Dendritic cell treated with granulocyte-macrophage colony-stimulating factor and Interleukin-4, amounts not matched to agents 40 ng/mL and 50 ng/mL, for 4 days (primary cell): ENCODE data around the gene ANKRD63.

Experiments used
- H3K27ac Mint-ChIP-seq: one replicate; pipeline ENCODE4 v1.8.0; 2022; ENCODE audit warnings: mild to moderate bottlenecking, mixed read lengths
- H3K27me3 Mint-ChIP-seq: one replicate; pipeline ENCODE4 v1.8.0; 2022; ENCODE audit warnings: mild to moderate bottlenecking, mixed read lengths
- H3K36me3 Mint-ChIP-seq: one replicate; pipeline ENCODE4 v1.8.0; 2022; ENCODE audit warnings: low read depth, mixed read lengths
- H3K4me1 Mint-ChIP-seq: one replicate; pipeline ENCODE4 v1.8.0; 2022; ENCODE audit warnings: low read depth, mixed read lengths
- H3K4me3 Mint-ChIP-seq: one replicate; pipeline ENCODE4 v1.8.0; 2022; ENCODE audit warnings: mild to moderate bottlenecking, moderate library complexity, mixed read lengths
- H3K9me3 Mint-ChIP-seq: one replicate; pipeline ENCODE4 v1.8.0; 2022; ENCODE audit warnings: mixed read lengths
- intact Hi-C: fragments of 100-400 bp; cut with micrococcal nuclease; formaldehyde crosslinking; loops from one replicate; pipeline ENCODE4 v1.15.0; 2022

ANKRD63 gene

GRCh38 chr15:40295877-40296560, 13.2 kb upstream of the ANKRD63 start:
- intact Hi-C loops = no loop called here
- H3K4me1 Mint-ChIP-seq = peaks cover 72% of the 10 kb centered on the region

GRCh38 chr15:40295297-40295696, 12.4 kb upstream of the ANKRD63 start:
- intact Hi-C loops = no loop called here
- Mint-ChIP-seq H3K36me3 (peaks cover 100% of the 10 kb centered on the region), H3K27ac (peak overlapping the region; percentile 60), H3K27me3 (no peaks in the 10 kb centered on the region), H3K9me3 (no peaks in the 10 kb centered on the region), H3K4me3 (no peak overlapping the region), H3K4me1 (peaks cover 71% of the 10 kb centered on the region)

More at GRCh38 chr15:40295877-40296560, 13.2 kb upstream of the ANKRD63 start:
- Mint-ChIP-seq H3K27me3 (no peaks in the 10 kb centered on the region), H3K9me3 (no peaks in the 10 kb centered on the region), H3K27ac (peak overlapping the region; percentile 60), H3K36me3 (peaks cover 100% of the 10 kb centered on the region), H3K4me3 (no peak overlapping the region)

- H3K36me3 Mint-ChIP-seq = peaks cover 100% of the 10 kb centered on the region
- no peaks in the 10 kb centered on the region for H3K9me3 Mint-ChIP-seq
- intact Hi-C loops = no loop called here
- H3K27me3 Mint-ChIP-seq = no peaks in the 10 kb centered on the region
- no peak overlapping the region for H3K4me3 Mint-ChIP-seq
- peaks cover 78% of the 10 kb centered on the region for H3K4me1 Mint-ChIP-seq
- peak overlapping the region; percentile 24 for H3K27ac Mint-ChIP-seq
These were observed 11.3 kb upstream of the ANKRD63 start for GRCh38 chr15:40293905-40294895.

DNA sequence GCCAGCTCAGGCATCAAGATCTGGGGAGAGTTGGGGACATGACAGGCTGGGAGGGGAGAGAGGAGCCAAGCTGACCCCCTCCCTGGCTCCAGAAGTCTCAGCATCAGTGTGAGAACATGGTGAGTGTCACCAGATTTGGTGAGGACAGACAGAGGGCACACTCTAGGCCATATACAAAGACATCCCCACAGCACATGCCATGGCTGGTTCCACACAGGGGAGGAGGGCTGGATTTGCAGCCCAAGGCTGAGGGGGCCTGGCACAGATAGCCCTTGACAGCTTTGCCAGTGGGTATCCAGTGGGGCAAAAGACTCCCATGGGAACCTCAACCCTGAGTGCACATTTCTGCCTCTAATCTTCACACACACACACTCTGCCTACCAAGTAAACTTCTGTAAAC, 10.1 kb upstream of the ANKRD63 start:
- Mint-ChIP-seq H3K9me3 (no peaks in the 10 kb centered on the region), H3K27ac (no peak overlapping the region)

DNA sequence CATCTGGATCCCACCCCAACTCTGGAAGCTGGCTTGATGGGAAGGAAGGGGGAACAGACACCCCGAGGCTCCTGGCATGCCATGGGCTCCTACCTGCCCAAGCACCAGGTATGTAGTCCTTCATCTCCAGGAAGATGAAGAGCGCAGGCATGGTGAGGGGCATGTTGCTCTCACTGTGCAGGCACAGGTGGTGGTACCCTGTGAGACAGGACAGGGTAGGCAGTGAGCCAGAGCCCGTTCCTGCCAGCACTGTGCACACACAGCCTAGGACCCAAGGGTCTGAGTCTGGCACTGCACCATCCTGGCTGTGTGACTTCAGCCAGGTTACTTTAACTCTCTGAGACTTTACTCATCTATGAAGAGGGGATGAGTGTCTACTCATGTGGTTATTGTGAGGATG, 9.4 kb upstream of the ANKRD63 start:
- no peaks in the 10 kb centered on the region for H3K9me3 Mint-ChIP-seq
- intact Hi-C loops = no loop called here
- H3K4me1 Mint-ChIP-seq = peaks cover 80% of the 10 kb centered on the region
- no peaks in the 10 kb centered on the region for H3K27me3 Mint-ChIP-seq
- H3K36me3 Mint-ChIP-seq = peaks cover 100% of the 10 kb centered on the region
- H3K4me3 Mint-ChIP-seq = no peak overlapping the region
- H3K27ac Mint-ChIP-seq = no peak overlapping the region

More for the DNA sequence above, 10.1 kb upstream of the ANKRD63 start:
- Mint-ChIP-seq H3K36me3 (peaks cover 100% of the 10 kb centered on the region), H3K4me1 (peaks cover 80% of the 10 kb centered on the region), H3K27me3 (no peaks in the 10 kb centered on the region), H3K4me3 (no peak overlapping the region)
- intact Hi-C loops = no loop called here

- Mint-ChIP-seq H3K36me3 (peaks cover 100% of the 10 kb centered on the region), H3K27me3 (no peaks in the 10 kb centered on the region), H3K4me1 (peaks cover 80% of the 10 kb centered on the region), H3K4me3 (no peak overlapping the region), H3K27ac (no peak overlapping the region), H3K9me3 (no peaks in the 10 kb centered on the region)
- intact Hi-C loops = no loop called here
These were observed 8.2 kb upstream of the ANKRD63 start for GRCh38 chr15:40290918-40291574.

DNA sequence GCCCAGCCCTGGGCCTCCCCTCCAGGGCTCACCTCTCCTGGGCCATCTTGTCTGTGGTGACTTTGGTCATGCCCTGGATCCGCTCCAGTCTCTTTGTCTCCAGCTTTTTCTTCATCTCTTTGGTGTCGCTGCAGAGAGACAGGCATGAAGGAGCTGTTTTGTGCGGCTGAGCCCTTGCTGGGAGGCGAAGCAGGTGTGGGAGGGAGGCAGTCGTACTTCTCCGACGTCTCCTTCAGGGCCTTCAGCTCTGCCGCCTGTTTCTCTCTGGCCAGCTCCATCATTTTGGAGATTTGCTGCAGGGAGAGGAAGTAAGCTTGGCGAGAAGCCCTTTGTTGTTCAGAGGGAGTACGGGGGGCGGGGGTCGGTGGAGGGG, 7.7 kb upstream of the ANKRD63 start:
- H3K27ac Mint-ChIP-seq = no peak overlapping the region
- H3K9me3 Mint-ChIP-seq = no peaks in the 10 kb centered on the region
- no peaks in the 10 kb centered on the region for H3K27me3 Mint-ChIP-seq
- H3K36me3 Mint-ChIP-seq = peaks cover 100% of the 10 kb centered on the region
- no peak overlapping the region for H3K4me3 Mint-ChIP-seq
- intact Hi-C loops = no loop called here
- peaks cover 80% of the 10 kb centered on the region for H3K4me1 Mint-ChIP-seq

DNA sequence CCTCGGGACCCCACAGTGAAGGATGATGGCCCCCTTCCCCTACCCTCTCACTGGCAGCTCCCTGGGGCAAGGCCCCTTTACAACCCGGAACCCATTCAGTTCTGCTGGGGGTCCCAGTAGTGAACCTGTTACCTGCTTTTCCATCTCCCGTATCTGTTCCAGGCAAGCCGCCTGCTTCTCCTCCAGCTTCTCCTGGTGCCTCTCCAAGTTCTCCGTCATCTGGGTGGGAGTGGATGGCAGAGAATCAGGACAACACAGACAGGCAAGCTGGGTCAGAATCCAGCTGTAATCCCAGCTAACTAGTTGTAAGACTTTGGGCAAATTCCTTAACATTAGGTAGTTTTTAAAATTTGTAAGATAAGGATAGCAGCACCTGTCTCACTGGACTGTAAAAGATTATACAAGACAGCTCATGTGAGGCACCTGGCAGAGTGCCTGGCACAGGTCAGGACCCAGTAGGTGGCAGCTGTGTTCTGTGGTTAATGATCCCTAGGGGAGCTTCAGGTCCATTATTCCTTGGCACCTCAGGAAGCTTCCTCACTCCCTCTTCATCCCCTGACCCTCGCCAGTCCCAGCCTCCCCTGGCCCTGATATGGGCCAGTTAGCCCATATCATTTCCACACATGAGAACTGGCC, 6.4 kb upstream of the ANKRD63 start:
- intact Hi-C loops = loop anchor here (10.0 kb wide), 1 partner anchor 136 kb away; no protein-coding TSS in a partner anchor
- no peaks in the 10 kb centered on the region for H3K9me3 Mint-ChIP-seq
- peaks cover 80% of the 10 kb centered on the region for H3K4me1 Mint-ChIP-seq
- no peaks in the 10 kb centered on the region for H3K27me3 Mint-ChIP-seq
- H3K4me3 Mint-ChIP-seq = no peak overlapping the region
- peaks cover 99% of the 10 kb centered on the region for H3K36me3 Mint-ChIP-seq
- peak overlapping the region; percentile 91 for H3K27ac Mint-ChIP-seq

- intact Hi-C loops = loop anchor here (10.0 kb wide), 1 partner anchor 137 kb away; no protein-coding TSS in a partner anchor
- peaks cover 80% of the 10 kb centered on the region for H3K4me1 Mint-ChIP-seq
- peaks cover 9% of the 10 kb centered on the region for H3K27me3 Mint-ChIP-seq
- peaks cover 93% of the 10 kb centered on the region for H3K36me3 Mint-ChIP-seq
- H3K9me3 Mint-ChIP-seq = no peaks in the 10 kb centered on the region
- peak overlapping the region; percentile 32 for H3K4me3 Mint-ChIP-seq
- H3K27ac Mint-ChIP-seq = peak overlapping the region; percentile 91
These were observed 5.1 kb upstream of the ANKRD63 start for GRCh38 chr15:40287968-40288367.

- Mint-ChIP-seq H3K4me3 (no peak overlapping the region), H3K27me3 (peaks cover 14% of the 10 kb centered on the region), H3K9me3 (no peaks in the 10 kb centered on the region), H3K27ac (peak overlapping the region; percentile 91), H3K4me1 (peaks cover 80% of the 10 kb centered on the region), H3K36me3 (peaks cover 89% of the 10 kb centered on the region)
- intact Hi-C loops = loop anchor here (10.0 kb wide), 1 partner anchor 137 kb away; no protein-coding TSS in a partner anchor
These were observed 4.6 kb upstream of the ANKRD63 start for GRCh38 chr15:40287505-40287904.

DNA sequence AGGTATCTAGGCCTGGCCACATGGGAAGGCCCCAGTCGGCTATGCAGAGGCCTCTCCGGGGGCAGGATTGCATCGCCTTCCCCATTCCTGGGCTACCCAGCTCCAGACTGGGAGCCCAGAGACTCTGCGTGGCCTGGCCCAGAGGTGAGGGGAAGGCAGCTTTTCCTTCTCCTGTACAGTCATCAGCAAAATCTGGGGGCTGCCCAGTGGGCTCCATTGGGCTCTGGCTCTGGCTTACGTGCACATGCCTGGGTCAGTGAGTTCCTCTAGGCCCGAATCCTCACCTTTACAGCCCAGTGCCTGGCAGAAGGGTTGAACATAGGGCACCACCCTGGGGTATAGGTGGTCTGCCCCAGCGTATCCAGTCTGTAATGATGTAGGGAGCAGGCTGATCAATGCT, 3.9 kb upstream of the ANKRD63 start:
- Mint-ChIP-seq H3K4me3 (no peak overlapping the region), H3K27me3 (peaks cover 17% of the 10 kb centered on the region), H3K4me1 (peaks cover 80% of the 10 kb centered on the region), H3K27ac (peak overlapping the region; percentile 91), H3K36me3 (peaks cover 81% of the 10 kb centered on the region), H3K9me3 (no peaks in the 10 kb centered on the region)
- intact Hi-C loops = loop anchor here (10.0 kb wide), 1 partner anchor 138 kb away; no protein-coding TSS in a partner anchor

DNA sequence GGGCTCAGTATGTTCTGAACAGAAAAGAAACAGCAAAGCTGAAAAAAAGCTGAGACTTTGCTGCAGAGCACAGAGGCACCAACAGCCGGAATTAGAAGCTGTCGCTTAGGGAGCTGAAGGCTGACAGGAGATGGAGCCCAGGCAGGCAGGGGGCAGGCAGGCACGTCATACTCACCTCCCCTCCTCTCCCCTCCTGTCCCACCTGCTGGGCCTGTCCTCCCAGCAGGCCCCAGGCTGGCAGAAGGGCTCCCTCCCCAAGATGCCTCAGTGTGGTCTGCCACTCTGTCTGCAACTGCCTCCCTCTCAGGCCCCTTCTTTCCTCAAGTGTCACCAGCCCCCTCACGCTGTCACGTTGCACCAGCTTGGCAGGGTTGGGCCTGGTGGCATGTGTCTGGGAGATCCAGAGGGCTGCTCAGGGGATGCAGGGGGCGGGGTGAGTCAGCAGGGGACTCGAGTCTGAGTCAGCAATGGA, 3.2 kb upstream of the ANKRD63 start:
- Mint-ChIP-seq H3K4me1 (peaks cover 80% of the 10 kb centered on the region), H3K9me3 (no peaks in the 10 kb centered on the region), H3K36me3 (peaks cover 77% of the 10 kb centered on the region), H3K4me3 (peak overlapping the region; percentile 45), H3K27ac (peak overlapping the region; percentile 91), H3K27me3 (peaks cover 20% of the 10 kb centered on the region)
- intact Hi-C loops = loop anchor here (10.0 kb wide), 1 partner anchor 139 kb away; no protein-coding TSS in a partner anchor

DNA sequence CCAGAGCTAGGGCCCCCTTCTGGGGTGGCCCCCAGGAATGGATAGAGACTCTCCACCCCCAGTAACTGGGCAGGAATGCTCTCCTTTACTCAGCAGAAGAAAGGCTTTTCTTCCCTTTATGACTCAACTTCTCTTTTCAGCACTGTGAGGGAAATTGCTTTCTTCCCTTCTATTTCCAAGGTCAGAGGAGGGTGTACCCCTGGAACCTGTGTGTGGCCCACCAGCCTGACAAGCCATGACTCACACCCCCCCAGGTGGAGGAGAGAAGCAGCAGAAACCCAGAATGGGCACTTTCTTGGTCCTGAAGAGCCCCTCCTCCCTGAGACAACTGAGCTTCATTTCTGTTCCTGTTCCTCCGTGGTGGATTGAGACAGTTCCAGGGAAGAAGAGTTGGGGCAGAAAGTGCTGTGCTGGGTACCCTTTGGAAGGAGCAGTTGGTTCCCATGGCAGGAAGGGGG, 2.7 kb upstream of the ANKRD63 start:
- H3K4me3 Mint-ChIP-seq = peak overlapping the region; percentile 45
- intact Hi-C loops = loop anchor here (2.0 to 10.0 kb wide), 3 partner anchors 21 to 139 kb away; partner anchors contain the start of gene PLCB2
- H3K27me3 Mint-ChIP-seq = peaks cover 25% of the 10 kb centered on the region
- no peaks in the 10 kb centered on the region for H3K9me3 Mint-ChIP-seq
- H3K4me1 Mint-ChIP-seq = peaks cover 78% of the 10 kb centered on the region
- H3K27ac Mint-ChIP-seq = peak overlapping the region; percentile 91
- H3K36me3 Mint-ChIP-seq = peaks cover 75% of the 10 kb centered on the region
